HG03097 (cell line): ENCODE data around the gene RPL38.
"Not testable (repeated sequence)": the region's sequence is repeated elsewhere in the genome, so short reads cannot be mapped to it uniquely, and the experiment has no call there.

Experiments used
- ATAC-seq: cut with Tn5 transposase; IDR thresholded peaks from one replicate; pipeline ENCODE4 v1.9.1; 2021; ENCODE audit not compliant: unreplicated experiment, low FRiP score

RPL38 gene

DNA sequence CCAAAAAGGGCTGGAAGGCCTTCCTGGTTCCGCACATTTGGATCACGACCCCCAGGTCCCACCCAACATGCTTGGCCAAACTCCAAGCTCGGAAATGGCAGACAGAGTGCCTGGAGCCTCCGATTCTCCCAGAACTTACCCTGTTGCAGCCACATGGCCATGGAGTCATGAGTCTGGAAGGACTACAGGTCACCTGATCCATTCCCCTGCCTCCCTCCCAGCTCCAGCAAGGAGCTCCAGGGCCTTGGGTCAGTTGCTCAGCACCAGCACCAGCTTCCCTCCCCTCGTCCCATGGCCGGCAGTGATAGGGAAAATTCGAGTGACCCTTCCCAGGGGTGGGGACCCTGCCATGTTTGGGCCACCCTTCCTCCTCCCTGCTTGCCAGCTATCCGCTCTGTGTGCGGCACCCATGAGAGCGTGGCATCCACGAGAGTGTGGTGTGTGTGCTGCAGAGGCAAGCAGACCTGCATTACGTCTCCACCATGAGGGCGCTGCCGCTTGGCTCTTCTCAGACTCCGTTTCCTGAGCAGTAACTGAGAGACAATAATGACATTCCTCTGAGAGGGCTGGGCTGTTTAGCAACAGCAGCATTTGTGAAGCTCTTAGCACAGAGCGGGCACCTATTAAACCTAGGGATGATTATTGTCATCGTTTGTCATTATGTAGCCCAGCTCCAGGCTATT, 21.3 kb upstream of the RPL38 start:
- no peak for ATAC-seq

DNA sequence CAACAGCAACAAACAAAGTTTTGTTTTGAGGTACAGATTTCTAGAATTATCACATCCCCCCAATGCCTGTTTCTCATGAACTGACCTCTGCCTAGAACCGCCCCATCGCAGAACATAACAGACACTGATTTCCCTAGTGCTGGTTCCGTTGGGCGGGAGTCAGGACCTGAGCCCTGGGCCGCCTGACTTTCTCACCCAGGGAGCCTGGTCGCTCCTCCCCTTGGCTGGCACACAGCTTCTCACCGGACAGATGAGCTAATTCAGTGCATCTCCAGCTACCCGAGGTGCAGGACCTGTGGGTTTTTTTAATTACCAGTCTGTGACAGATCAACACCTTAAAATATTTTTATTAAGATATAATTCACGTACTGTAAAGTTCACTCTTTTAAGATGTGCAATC, 20.1 kb upstream of the RPL38 start:
- no peak for ATAC-seq

DNA sequence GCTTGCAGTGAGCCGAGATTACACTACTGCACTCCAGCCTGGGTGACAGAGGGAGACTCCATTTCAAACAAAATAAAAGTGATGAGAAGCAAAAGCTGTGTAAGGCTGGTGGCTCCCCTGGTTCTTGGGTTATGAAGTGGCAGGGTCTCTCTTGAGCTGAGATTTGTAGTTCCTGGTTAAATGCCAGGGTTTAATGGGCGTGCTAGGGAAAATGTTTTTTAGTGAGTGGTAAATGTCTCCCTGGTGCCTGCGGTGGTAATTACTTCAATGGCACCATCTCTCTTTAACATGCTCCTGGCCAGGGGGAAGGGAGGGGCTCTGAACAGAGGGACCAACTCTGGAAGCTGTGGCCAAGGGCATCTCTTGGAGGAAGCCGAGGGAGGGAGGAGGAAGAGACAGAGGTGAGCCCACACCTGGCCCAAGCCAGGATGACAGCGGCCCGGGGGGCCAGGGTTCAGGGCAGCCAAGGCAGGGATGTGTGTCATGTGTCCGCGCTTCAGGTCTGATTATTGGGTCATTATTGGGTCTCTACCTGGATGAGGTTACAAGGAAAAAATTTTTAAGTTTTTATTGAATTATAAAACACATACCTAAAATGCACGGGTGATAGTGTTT, 17.8 kb upstream of the RPL38 start:
- ATAC-seq: no peak

DNA sequence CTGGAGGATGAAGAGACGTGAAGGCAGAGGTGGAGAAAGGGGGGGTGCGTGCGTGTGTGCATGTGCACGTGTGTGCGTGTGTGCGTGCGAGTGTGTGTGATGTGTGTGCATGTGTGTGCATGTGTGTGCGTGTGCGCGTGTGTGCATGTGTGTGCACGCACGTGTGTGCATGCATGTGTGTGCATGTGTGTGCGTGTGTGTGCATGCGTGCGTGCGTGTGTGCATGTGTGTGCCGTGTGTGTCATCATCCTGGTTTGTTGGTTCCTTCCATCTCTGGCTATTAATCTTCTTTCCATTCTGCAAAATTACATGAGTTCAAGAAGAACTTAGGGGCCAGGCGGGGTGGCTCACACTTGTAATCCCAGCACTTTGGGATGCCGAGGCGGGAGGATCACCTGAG, 17.0 kb upstream of the RPL38 start:
- ATAC-seq: no peak

DNA sequence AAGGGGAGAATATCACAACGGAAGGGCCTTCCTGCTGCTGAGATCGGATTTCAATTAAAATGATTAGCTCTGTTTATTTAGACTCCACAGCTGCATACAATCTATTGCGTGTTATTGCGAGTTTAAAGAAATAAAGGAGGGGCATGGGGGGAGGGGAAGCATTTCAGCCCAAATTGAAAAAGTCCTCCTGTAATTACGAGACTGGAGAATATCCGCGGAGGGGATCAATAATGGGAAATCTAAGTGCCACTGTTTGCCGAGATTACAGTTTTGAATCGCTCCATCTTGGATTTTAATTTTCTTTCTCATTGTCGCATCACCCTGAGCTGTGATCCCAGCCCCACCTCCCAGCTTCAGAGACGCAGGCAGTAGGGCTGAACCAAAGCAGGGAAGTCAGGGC, 15.7 kb upstream of the RPL38 start:
- ATAC-seq: no peak

DNA sequence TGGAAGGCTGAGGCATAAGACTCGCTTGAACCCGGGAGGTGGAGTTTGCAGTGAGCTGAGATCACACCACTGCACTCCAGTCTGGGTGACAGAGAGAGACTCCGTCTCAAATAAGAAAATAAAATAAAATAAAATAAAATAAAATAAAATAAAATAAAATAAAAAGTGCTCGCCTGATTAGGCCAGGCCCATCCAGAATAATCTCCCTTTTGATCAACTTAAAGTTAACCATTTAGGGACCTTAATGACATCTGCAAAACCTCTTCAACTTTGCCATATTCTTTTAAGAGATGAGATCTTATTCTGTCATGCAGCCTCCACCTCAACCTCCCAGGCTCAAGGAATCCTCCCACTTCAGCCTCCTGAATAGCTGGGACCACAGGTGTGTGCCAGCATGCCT, 14.8 kb upstream of the RPL38 start:
- ATAC-seq: not testable (repeated sequence)

DNA sequence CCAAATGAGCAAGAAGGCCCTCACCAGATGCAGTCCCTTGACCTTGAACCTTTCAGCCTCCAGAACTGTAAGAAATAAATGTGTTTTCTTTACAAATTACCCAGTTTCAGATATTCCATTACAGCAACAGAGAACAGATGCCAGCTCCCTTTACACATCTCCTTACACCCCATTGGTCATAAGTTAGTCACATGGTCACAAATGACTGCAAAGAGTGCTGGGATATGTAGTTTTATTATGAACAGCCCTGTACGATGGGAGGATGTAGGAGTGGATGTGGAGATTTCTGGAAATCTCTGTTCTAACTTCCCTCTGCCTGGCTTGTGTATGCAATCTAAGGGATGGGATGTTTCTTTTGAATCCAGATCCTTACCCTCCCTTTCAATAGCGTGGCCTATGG, 13.3 kb upstream of the RPL38 start:
- ATAC-seq: no peak

DNA sequence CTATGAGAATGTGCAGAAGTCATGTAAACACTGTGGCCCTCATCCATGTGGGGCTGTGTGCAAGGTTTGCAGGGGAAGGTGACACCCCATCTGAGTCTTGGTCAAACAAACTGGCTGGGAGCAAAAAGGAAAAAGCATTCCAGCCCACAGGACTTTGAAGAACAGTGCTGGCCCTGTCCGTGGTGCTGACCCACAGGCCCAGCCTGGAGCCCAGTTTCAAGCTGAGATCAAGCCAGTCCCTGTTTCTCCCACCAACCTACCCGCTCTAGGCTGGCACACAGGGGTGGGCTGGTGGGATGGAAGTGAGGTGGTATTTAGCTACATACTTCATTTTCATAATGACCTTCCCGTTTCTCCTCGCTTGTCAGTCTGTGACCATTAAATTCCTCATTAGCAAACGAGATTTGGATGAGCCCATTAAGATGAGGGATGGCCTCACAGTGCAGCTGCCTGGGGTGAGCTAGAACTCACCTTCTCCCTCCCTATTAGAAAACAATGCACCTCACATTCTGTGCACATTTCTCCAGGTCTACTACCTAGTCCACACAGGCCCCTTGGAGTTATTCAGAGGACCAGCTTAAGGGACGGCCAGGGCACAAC, 12.6 kb upstream of the RPL38 start:
- ATAC-seq: no peak

DNA sequence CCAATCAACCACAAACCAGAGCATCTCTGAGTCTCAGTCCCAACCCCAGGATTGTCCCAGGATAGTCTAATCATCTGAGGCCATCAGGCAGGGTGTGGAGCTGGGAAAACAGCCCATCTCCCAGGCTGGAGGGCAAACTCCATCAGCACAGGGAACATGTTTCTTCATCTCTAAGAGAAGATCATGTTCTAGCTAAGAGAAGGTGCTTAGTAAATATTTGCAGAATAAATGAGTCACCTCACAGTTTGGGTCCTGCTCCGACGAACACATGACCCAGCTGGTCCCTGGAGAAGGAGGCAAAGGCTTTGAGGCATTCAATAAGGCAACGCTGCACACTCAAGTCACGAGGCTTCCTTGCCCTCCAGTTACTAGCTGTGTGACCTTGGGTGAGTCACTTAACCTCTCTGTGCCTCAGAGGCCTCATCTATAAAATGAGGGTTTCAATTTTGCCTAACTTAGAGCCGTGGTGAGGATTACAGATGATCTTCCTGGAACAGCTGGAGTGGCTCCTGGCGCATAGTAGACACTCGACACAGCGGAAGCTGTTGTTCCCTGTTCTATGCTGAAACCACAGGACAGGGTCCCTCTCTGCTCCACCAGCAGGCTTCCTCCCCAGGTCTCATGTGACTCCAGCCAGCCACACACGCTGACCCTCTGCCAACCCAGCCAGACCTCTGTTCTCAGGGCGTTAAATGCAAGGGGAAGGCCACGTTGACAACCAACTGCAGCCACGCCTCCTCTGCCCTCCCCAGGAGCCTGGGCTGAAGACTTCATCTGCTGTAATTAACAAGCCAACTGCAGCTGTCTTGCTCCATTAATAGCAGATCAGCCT, 10.3 kb upstream of the RPL38 start:
- no peak for ATAC-seq

DNA sequence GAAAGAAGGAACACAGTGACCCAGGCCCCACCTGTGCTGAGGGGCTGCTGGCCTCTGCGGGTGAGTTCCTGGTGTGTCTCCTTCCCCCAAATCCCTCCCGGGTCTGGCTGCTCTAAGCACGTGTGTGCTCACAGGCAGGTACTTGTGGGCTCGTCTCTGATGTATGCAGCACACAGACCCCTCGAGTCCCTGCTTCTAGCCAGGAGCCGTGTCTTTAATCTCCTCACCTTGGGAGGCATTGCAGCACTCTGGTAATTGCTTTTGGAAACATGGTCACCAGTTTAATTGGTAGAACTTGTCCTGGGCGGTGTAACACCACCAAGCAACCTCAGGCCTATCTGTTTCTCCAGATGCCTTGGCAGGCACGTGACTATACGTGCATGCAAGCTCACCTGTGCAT, 8.8 kb upstream of the RPL38 start:
- ATAC-seq: no peak

DNA sequence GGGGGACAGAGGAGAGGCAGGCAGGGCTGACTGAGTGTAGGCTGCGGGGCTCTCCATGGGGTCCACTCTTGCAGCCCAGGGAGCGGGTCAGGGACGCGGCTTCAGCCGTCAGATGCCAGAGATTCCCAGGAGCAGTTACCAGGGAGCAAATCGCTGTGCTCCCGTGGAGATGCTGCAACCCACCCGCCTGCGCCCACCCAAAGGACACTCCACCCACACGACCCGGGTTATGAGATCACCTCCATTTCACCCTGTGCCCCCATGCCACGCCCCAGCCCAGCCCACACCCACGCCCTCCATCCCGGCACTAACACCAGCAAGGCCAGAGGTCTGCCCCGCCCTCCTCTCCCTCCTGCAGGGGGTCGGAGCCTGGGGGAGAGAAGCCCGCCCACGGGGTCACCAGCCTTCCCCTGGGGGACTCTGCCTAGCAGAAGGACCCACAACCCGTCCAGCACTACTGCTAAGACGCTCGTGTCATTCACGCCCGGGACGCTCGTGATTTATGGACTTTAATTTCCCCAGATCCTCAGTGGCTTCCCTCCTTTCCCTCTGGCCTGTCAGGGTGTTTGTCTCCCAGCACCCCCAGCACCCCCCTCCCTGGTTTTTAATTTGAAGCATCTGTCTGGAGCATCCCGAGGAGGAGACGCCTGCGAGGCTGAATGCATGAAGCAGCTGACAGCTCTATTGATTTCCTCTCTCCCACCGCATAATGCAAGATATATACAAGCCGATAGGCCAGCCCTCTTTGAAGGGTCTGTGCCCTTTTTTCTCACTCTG, 6.7 kb upstream of the RPL38 start:
- ATAC-seq: no peak

DNA sequence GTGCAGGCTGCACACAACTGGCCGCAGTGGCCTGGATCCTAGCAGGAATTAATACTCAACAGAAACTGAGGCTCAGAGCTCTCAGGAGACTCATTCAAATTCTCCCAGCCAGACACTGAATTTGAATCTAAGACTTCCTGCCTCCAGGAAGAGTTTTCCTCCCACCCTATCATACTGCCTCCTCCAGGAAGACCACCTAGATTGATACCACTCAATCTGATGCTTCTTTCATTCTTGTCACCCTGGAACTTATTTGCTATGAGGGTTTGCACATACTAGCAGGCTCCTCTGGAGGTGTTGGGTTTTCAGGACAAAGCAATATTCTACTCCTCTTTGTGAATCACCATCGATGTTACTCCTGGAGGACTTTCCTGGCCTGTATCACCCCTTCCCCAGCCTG, 5.7 kb upstream of the RPL38 start:
- no peak for ATAC-seq

DNA sequence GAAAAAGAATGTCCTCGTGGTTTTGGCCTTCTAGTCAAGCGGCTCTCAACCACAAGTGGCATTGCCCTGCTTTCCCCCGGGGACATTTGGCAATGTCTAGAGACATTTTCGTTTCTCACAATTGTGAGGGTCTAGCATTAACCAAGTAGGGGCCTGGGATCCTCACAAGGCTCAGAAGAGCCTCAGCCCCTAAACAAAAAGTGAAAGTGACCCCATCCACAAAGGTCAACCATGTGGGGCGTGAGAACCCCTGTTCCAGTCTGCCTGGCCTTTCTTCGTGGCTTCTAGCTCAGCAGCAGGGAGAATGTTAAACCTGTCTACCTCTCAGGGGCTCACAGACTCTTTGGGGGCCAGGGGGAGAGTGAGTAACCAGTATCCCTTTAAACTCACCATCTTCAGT, 4.8 kb upstream of the RPL38 start:
- ATAC-seq: no peak

DNA sequence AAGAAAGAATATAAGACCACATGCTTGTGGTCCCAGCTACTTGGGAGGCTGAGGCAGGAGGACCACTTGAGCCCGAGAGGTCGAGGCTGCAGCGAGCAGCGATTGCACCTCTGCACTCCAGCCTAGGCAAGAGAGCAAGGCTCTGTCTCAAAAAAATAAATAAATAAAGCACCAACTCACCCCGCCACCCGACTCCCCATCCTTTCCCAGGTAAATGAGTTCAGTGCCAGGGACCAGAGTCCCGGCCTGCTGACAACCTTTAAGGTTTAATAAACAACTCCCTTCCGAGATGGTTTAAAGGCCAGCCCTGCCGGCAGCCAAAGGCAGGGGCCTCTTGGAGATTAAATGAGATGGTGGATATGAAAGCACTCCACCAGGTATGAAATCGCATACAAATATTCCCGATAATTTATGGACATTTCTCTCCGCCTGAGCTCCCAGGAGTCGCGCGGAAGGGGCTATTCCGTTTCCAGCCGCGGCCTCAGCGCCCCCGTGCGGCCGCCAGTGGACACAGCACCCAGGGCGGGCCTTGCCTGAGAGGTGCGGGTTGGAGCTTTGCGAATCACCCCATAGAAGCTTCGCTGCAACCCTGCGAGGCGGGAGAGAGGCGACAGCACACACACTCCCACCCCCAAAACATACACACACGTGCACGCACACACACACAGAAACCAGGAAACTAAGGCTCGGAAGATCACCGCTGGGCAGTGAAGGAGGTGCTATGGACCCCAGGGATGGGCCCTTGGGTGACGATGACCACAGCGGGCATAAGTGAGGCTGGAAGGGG, 4.0 kb upstream of the RPL38 start:
- no peak for ATAC-seq

DNA sequence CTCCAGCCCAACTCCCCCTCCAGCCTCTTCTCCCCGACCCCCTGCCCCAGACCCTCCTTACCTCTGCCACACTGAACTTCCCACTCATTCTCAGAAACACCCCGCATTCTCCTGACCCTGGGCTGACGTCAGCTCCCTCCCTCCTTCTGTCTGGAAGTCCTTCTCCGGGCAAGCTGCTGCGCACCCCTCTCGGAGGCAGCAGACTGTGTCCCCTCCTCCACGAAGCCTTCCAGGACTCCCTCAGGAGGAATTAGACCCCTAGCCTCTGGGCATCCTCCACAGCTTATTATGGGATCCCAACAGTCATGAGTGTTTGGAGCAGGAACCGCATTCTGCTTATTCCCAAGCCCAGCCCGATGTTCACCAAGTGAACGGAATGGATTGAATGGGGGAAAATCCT, 3.4 kb upstream of the RPL38 start:
- ATAC-seq: no peak

DNA sequence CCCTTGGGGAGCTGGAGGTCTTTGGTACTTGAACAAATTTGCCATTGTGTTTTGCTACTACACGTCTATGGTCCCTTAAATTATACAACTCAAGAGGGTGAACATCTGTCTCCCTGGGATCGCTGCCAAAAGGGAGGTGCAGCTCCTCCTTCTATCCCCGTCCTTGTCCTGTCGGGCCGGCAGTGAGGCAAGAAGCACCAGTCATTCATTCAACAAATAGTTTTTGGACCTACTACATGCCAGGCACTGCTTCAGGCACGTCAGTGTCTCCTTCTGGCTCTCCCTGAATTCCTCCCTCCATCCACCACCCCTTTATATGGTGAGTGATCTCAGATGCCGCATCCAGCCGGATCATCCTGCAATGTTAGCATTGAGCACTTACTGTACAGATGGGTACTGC, 2.2 kb upstream of the RPL38 start:
- ATAC-seq: no peak

DNA sequence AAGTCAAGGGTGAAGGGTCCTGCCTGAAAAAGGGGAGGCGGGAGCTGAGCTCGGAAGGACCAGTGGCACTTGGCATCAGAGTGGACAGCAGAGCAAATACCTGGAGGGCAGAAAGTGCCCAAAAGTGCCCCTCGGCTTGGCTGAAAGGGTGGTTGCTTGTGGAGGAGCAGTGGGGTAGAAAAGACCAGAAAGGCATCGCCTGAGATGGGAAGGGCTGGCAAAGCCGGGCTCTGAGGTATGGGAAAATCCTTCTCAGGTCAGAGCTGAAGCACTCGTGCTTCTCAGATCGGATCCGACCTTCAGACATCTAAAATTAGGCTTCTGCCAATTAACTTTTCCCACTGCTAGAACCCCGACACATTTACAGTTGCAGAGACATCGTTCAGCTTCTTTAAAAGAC, 1.5 kb upstream of the RPL38 start:
- no peak for ATAC-seq

DNA sequence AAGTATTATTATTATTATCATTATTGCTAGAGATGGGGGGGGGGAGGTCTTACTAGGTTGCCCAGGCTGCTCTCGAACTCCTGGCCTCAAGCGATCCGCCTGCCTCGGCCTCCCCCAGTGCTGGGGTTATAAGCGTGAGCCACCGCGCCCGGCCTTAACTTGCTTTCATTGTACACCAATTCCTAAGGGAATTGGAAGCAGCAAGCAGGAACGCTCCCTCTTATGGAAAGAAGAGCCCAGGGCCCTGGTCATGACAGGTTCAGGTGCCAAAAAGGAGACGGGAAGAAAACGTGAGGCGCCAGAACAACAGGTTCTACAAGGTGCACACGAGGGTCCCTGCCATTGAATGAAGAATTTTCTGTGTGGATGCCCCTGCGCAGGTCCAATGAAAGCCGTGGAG, 540 bp upstream of the RPL38 start:
- ATAC-seq: no peak

DNA sequence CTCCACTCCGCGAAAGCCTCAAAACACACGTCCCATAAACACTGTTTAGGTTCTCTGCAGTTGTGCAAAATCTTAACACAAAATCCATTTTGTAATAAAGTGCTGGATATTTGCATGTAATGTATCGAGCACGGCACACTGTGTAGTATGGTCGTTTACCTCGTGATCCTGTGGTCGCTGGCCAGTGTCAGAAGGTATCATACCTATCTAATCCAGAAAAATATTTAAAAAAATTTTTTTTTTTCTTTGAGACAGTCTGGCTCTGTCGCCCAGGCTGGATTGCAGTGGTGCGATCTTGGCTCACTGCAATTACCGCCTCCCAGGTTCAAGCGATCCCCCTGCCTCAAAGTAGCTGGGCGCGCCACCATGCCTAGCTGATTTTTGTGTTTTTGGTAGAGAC, 996 bp downstream of the RPL38 start:
- no peak for ATAC-seq

DNA sequence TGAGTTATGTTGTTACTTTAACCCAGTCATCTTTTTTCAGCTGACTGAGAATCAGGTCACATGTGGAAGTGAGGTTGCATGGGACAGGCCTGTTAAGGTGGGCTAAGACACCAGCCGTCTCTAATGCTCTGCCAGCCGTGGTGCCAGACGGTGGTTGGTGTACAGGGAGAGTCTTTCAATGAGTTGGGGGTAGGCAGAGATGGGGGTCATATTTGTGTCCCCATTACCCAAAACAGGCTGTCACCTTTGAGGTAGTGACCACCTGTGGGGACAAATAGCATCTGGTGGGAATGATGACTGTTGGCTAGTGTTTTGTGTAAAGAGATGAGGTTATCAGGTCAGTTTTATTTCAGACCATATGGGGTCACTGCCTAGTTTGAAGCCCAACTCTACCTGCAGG, 1.8 kb downstream of the RPL38 start:
- ATAC-seq: no peak
